Hepatocyte (in vitro differentiated cells): Measurements from ENCODE around the gene NIN. TPM values are rescaled to one million over a fixed set of nuclear protein-coding genes. Genes with fewer than 3 reads are reported as not detected.
A peak's percentile ranks its signal among the peaks of the same experiment; 100 is the strongest.

Experiments
- DNase-seq: peaks from one replicate; pipeline ENCODE4 v3.0.0-alpha.2; 2016; ENCODE audit warnings: low spot score
- H2AFZ ChIP-seq: fragments of 200-600 bp; sonication (generic); 2 replicates; pipeline ENCODE4 v1.6.0; 2016; ENCODE audit warnings: antibody characterized with exemption, mild to moderate bottlenecking
- H3K27ac ChIP-seq: fragments of 200-600 bp; sonication (generic); 2 replicates; pipeline ENCODE4 v1.5.1; 2016; ENCODE audit warnings: mild to moderate bottlenecking
- H3K27me3 ChIP-seq: fragments of 200-600 bp; sonication (generic); 2 replicates; pipeline ENCODE4 v1.6.1; 2016
- H3K36me3 ChIP-seq: fragments of 200-600 bp; sonication (generic); replicated peaks from 2 replicates; pipeline ENCODE4 v1.5.1; 2016; ENCODE audit warnings: low read depth; ENCODE audit not compliant: insufficient read depth
- H3K4me1 ChIP-seq: fragments of 200-600 bp; sonication (generic); 2 replicates; pipeline ENCODE4 v1.5.1; 2016; ENCODE audit warnings: mild to moderate bottlenecking, moderate library complexity; ENCODE audit not compliant: insufficient read depth
- H3K4me2 ChIP-seq: fragments of 200-600 bp; sonication (generic); 2 replicates; pipeline ENCODE4 v1.6.0; 2016
- H3K4me3 ChIP-seq: fragments of 200-600 bp; sonication (generic); 2 replicates; pipeline ENCODE4 v1.5.1; 2016; ENCODE audit warnings: mild to moderate bottlenecking
- H3K79me2 ChIP-seq: fragments of 200-600 bp; sonication (generic); 2 replicates; pipeline ENCODE4 v1.6.0; 2017; ENCODE audit warnings: mild to moderate bottlenecking
- H3K9me2 ChIP-seq: fragments of 200-600 bp; sonication (generic); replicated peaks from 2 replicates; pipeline ENCODE4 v1.6.0; 2017; ENCODE audit warnings: mild to moderate bottlenecking; ENCODE audit not compliant: insufficient read depth
- H3K9me3 ChIP-seq: fragments of 200-600 bp; sonication (generic); 2 replicates; pipeline ENCODE4 v1.5.1; 2016; ENCODE audit warnings: low read depth, mild to moderate bottlenecking
- H4K20me1 ChIP-seq: fragments of 200-600 bp; sonication (generic); 2 replicates; pipeline ENCODE4 v1.6.0; 2016; ENCODE audit warnings: mild to moderate bottlenecking; ENCODE audit not compliant: insufficient read depth, poor library complexity, severe bottlenecking
- CTCF ChIP-seq: fragments of 200-600 bp; sonication (generic); IDR thresholded peaks from 2 replicates; pipeline ENCODE4 v1.5.1; 2016; ENCODE audit warnings: antibody characterized with exemption, mild to moderate bottlenecking; ENCODE audit not compliant: poor library complexity
- EZH2 ChIP-seq: fragments of 200-600 bp; sonication (generic); IDR thresholded peaks from 2 replicates; pipeline ENCODE4 v1.6.1; 2016; ENCODE audit warnings: antibody characterized with exemption, mild to moderate bottlenecking, borderline replicate concordance
- EZH2phosphoT487 ChIP-seq: fragments of 200-600 bp; sonication (generic); IDR thresholded peaks from one replicate; pipeline ENCODE4 v1.6.1; 2018; ENCODE audit warnings: antibody characterized with exemption, mild to moderate bottlenecking, low read depth, moderate library complexity; ENCODE audit not compliant: unreplicated experiment, severe bottlenecking
- WGBS: methylation state at CpG from one replicate; pipeline ENCODE4 v1.1.6; 2016; ENCODE audit warnings: low lambda C conversion rate; ENCODE audit errors: missing lambda C conversion rate; 5-methylcytosine and 5-hydroxymethylcytosine counted together
- polyA plus RNA-seq: library from polyadenylated mRNA; unstranded; fragments of >200 nt; fragmentation: Nextera tagmentation; extraction: Ambion mirVana; gene quantifications from 2 replicates; pipeline ENCODE4 v1.2.1, GENCODE V29; 2016
- total RNA-seq: library from RNA; depleted of rRNA; stranded (reverse); fragments of >200 nt; gene quantifications from 2 replicates; pipeline ENCODE4 v1.2.3, GENCODE V29; 2014

The NIN gene
- total and polyA plus RNA-seq, 2 experiments from 2014 or later, result 4.2 to 11.6 TPM

DNA sequence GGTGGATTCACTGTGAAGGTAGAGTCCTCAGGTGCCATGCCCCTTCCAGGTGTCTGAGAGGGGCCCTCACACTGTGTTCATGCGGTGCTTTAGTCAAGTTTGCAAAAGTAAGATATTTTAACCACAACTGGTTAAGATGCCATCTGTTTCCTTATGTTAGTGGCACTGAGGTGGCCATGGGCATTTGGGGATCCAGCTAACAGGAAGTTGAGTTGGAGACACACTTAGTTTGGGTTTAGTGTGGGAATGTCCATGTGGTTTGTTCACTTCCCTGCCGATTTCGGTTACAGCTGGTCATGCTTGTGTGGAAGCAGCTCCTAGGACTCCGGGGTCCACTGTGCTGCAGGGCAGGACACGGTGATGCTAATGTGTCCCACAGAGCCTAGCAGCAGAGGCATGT lies 23.6 kb upstream of the NIN start:
- H3K9me3 ChIP-seq, result no peaks in the 10 kb centered on the region
- H3K27me3 ChIP-seq, result no peaks in the 10 kb centered on the region
- H2AFZ ChIP-seq, result no peak overlapping the region
- H3K27ac ChIP-seq, result no peak overlapping the region
- no peak for DNase-seq
- H4K20me1 ChIP-seq, result no peaks in the 10 kb centered on the region
- H3K36me3 ChIP-seq, result no peaks in the 10 kb centered on the region
- H3K79me2 ChIP-seq, result no peaks in the 10 kb centered on the region
- TF ChIP-seq EZH2 (no peak), EZH2phosphoT487 (no peak), CTCF (no peak)
- 96% methylated on average over 5 of the region's 5 CpGs for WGBS
- no peak overlapping the region for H3K4me2 ChIP-seq
- no peaks in the 10 kb centered on the region for H3K9me2 ChIP-seq
- no peaks in the 10 kb centered on the region for H3K4me1 ChIP-seq
- no peak overlapping the region for H3K4me3 ChIP-seq

DNA sequence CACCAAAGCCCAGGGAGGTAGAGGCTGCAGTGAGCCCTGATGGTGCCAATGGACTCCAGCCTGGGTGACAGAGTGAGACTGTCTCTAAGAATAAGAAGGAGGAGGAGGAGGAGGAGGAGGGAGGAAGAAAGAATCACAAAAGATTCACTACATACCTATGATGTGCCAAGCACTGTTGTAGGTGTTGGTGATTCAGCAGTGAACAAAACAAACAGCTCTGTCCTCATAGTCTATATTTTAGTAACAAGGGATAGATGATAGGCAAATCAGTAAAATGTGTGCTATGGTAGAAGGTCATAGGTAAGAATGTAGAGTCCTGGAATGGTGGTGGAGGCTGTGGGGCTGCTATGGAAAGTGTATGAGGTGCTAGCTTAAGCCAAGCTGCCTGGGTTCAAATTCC lies 22.9 kb upstream of the NIN start:
- no peak overlapping the region for H3K4me2 ChIP-seq
- no peaks in the 10 kb centered on the region for H4K20me1 ChIP-seq
- H3K9me3 ChIP-seq, result no peaks in the 10 kb centered on the region
- no peaks in the 10 kb centered on the region for H3K9me2 ChIP-seq
- TF ChIP-seq CTCF (no peak), EZH2 (no peak), EZH2phosphoT487 (no peak)
- peaks cover 1% of the 10 kb centered on the region for H3K27me3 ChIP-seq
- H3K4me3 ChIP-seq, result no peak overlapping the region
- no peak overlapping the region for H2AFZ ChIP-seq
- H3K4me1 ChIP-seq, result no peaks in the 10 kb centered on the region
- H3K36me3 ChIP-seq, result no peaks in the 10 kb centered on the region
- no peak for DNase-seq
- H3K27ac ChIP-seq, result no peak overlapping the region
- H3K79me2 ChIP-seq, result no peaks in the 10 kb centered on the region

DNA sequence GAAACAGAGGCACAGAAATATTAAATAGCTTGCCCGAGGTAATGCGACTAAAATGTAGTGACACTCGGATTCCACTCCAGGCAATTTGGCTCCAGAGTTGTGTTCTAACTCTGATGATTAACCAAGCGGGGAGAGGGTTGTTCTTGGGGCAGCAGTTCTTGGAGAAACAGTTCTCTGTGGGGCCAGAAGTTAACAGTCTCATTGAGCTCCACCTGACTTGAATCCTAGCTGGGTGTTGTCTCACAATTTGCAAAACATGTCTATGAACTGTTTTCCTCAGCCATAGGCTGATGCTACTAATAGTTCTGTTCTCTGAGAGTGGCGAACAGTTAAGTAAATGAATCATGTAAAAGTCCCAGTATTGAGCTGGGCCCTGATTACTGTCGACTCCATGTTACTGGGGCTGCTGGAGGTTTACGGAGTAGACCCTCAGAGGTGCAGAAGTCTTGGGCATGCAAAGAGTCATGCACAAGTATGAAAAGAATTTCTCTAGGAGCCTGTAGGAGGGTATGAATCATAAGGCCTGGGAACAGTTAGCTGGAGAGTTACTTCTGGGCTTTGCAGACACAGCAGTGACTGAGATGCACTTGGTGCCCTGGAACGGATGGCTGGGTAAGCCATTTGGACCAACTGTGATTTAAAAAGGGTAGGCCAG lies 15.4 kb upstream of the NIN start:
- WGBS, result 81% methylated on average over 8 of the region's 8 CpGs
- peak; percentile 28 for DNase-seq
- no peaks in the 10 kb centered on the region for H3K9me2 ChIP-seq
- peaks cover 6% of the 10 kb centered on the region for H3K27me3 ChIP-seq
- H4K20me1 ChIP-seq, result no peaks in the 10 kb centered on the region
- H3K27ac ChIP-seq, result no peak overlapping the region
- H3K9me3 ChIP-seq, result no peaks in the 10 kb centered on the region
- H3K4me2 ChIP-seq, result no peak overlapping the region
- no peak overlapping the region for H2AFZ ChIP-seq
- no peaks in the 10 kb centered on the region for H3K4me1 ChIP-seq
- H3K79me2 ChIP-seq, result no peaks in the 10 kb centered on the region
- H3K4me3 ChIP-seq, result no peak overlapping the region
- H3K36me3 ChIP-seq, result no peaks in the 10 kb centered on the region
- no peak for TF ChIP-seq CTCF
- TF ChIP-seq EZH2, result no peak
- TF ChIP-seq EZH2phosphoT487, result no peak

DNA sequence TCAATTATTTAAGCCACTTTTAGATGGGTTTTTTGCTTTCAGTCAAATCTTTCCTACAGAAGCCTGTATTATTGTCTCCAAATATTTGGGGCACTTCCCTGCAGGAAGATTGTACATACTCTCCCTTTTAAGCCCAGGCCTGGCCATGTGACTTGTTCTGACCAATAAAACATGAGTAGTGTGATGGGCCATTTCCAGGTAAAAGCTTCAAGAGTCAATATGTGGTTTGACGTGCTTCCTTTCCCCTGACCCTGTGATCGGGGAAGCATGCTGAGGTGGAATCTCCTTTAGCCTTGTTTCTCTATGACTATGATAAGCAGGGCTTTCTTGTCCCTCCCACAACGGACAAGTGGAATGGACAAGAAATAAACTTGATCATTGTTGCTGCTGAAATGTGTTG lies 14.2 kb upstream of the NIN start:
- H3K27me3 ChIP-seq, result peaks cover 17% of the 10 kb centered on the region
- no peaks in the 10 kb centered on the region for H3K36me3 ChIP-seq
- H3K4me3 ChIP-seq, result no peak overlapping the region
- no peak for DNase-seq
- no peaks in the 10 kb centered on the region for H3K9me2 ChIP-seq
- H3K79me2 ChIP-seq, result no peaks in the 10 kb centered on the region
- H3K4me1 ChIP-seq, result no peaks in the 10 kb centered on the region
- H3K27ac ChIP-seq, result no peak overlapping the region
- H4K20me1 ChIP-seq, result no peaks in the 10 kb centered on the region
- no peak overlapping the region for H2AFZ ChIP-seq
- no peak for TF ChIP-seq EZH2phosphoT487
- no peak for TF ChIP-seq CTCF
- TF ChIP-seq EZH2, result no peak
- 85% methylated on average over 3 of the region's 3 CpGs for WGBS
- no peak overlapping the region for H3K4me2 ChIP-seq
- no peaks in the 10 kb centered on the region for H3K9me3 ChIP-seq
